ENCODE data around the gene PICK1.

DNA sequence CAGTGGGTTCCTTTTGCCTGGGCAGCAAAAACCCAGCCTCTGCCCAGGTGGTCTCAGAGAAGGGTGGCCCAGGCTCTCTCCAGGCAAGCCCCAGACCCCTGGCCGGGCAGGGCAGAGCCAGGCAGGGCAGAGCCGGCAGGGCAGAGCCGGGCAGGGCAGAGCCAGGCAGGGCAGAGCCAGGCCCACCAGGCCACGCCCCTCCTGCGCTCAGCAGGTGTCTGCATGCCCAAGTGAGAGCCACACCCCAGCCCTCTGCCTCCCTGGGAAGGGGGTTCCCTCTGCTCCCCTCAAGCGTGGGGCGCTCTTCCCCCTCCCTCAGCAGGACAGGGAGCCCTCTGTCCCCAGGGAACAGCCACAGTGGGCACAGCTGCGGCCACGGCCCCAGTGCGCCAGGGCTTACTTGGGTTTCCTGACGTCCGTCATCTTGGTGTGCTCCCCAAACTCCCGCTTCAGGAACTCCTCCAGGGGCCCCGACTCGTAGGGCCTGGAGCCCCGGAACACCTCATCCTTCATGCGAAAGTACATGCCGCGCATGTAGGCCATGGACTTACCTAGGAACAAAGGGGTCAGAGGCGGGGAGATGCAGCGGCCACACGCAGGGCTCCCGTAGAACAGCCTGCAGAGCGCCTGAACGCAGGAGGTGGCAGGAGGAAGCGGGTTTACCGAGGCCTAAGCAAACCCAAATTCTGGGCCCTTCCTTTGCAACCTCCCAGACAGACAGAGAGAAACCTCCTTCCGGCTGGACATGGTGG is 63.3 kb downstream of the PICK1 start:
- no peak for TF ChIP-seq EZH2phosphoT487 (IDR thresholded peaks at IDR 0.05; ENCODE audit: insufficient read depth, low read depth)
- no peak for TF ChIP-seq EZH2 (IDR thresholded peaks at IDR 0.05; ENCODE audit: insufficient read depth, poor library complexity, severe bottlenecking)
